ENCODE results near the gene MSH3.

GRCh38 chr5:80799041-80799440 lies 144.6 kb downstream of the MSH3 start:
- TF ChIP-seq POLR2AphosphoS5 (IDR thresholded peaks at IDR 0.05): no peak
- TF ChIP-seq CTCF (IDR thresholded peaks at IDR 0.05): no peak
- TF ChIP-seq POLR2A (IDR thresholded peaks at IDR 0.05): no peak

All from prostate gland (tissue), 2 donors.